NT2/D1 (cell line): ENCODE measurements around the gene C2CD2L.
"Not testable (repeated sequence)": the region's sequence is repeated elsewhere in the genome, so short reads cannot be mapped to it uniquely, and the experiment has no call there.

Experiments
- SUZ12 ChIP-seq: IDR thresholded peaks from 2 replicates; pipeline ENCODE4 v1.6.1; 2011; ENCODE audit not compliant: insufficient read length, insufficient read depth; ENCODE audit errors: extremely low read depth
- YY1 ChIP-seq: IDR thresholded peaks from 2 replicates; pipeline ENCODE4 v1.6.1; 2011; ENCODE audit not compliant: insufficient read length, insufficient read depth
- ZNF274 ChIP-seq: IDR thresholded peaks from 2 replicates; pipeline ENCODE4 v1.6.1; 2011; ENCODE audit warnings: mild to moderate bottlenecking, low read depth, low read length

- TF ChIP-seq ZNF274, SUZ12, YY1: not testable (repeated sequence)
Measured at GRCh38 chr11:119167077-119167458, 59.9 kb downstream of the C2CD2L start.
